ENCODE results near the gene SKI.
"Not testable (repeated sequence)": the region's sequence is repeated elsewhere in the genome, so short reads cannot be mapped to it uniquely, and the experiment has no call there.

The SKI gene

GRCh38 chr1:2230781-2231531 lies 2.8 kb downstream of the SKI start:
- no peak for DNase-seq

- DNase-seq, result peak; percentile 81
Measured at GRCh38 chr1:2231532-2232254, 3.6 kb downstream of the SKI start.

GRCh38 chr1:2232255-2232915 lies 4.3 kb downstream of the SKI start:
- DNase-seq, result no peak

GRCh38 chr1:2232916-2233438 lies 4.9 kb downstream of the SKI start:
- DNase-seq, result no peak

GRCh38 chr1:2233468-2233867 lies 5.3 kb downstream of the SKI start:
- DNase-seq, result no peak

- DNase-seq, result peak; percentile 91
Measured at GRCh38 chr1:2233997-2234761, 6.1 kb downstream of the SKI start.

- DNase-seq, result no peak
Measured at GRCh38 chr1:2234762-2235113, 6.6 kb downstream of the SKI start.

GRCh38 chr1:2235300-2235998 lies 7.3 kb downstream of the SKI start:
- DNase-seq, result no peak

- no peak for DNase-seq
Measured at GRCh38 chr1:2236695-2237677, 8.9 kb downstream of the SKI start.

GRCh38 chr1:2237773-2238172 lies 9.7 kb downstream of the SKI start:
- no peak for DNase-seq

- DNase-seq, result no peak
Measured at GRCh38 chr1:2238361-2239012, 10.4 kb downstream of the SKI start.

GRCh38 chr1:2239013-2239370 lies 10.9 kb downstream of the SKI start:
- DNase-seq, result no peak

GRCh38 chr1:2239384-2239985 lies 11.4 kb downstream of the SKI start:
- DNase-seq, result no peak

- DNase-seq, result peak; percentile 35
Measured at GRCh38 chr1:2240270-2241156, 12.4 kb downstream of the SKI start.

- DNase-seq, result no peak
Measured at GRCh38 chr1:2241820-2242219, 13.7 kb downstream of the SKI start.

- no peak for DNase-seq
Measured at GRCh38 chr1:2242814-2243725, 15.0 kb downstream of the SKI start.

- not testable (repeated sequence) for DNase-seq
Measured at GRCh38 chr1:2247045-2247394, 18.9 kb downstream of the SKI start.

- no peak for DNase-seq
Measured at GRCh38 chr1:2247760-2248126, 19.6 kb downstream of the SKI start.
